DLD1 (cell line): ENCODE data around the gene RHBDL1.
"Not testable (repeated sequence)": the region's sequence is repeated elsewhere in the genome, so short reads cannot be mapped to it uniquely, and the experiment has no call there.

ENCODE experiments used
- in situ Hi-C: cut with HindIII; loops from 2 replicates; pipeline ENCODE4 v1.10.0; 2017; ENCODE audit warnings: low sequenced_read_pairs

Gene RHBDL1

GRCh38 chr16:704552-705380 lies 29.3 kb downstream of the RHBDL1 start:
- in situ Hi-C loops, result no loop called here

DNA sequence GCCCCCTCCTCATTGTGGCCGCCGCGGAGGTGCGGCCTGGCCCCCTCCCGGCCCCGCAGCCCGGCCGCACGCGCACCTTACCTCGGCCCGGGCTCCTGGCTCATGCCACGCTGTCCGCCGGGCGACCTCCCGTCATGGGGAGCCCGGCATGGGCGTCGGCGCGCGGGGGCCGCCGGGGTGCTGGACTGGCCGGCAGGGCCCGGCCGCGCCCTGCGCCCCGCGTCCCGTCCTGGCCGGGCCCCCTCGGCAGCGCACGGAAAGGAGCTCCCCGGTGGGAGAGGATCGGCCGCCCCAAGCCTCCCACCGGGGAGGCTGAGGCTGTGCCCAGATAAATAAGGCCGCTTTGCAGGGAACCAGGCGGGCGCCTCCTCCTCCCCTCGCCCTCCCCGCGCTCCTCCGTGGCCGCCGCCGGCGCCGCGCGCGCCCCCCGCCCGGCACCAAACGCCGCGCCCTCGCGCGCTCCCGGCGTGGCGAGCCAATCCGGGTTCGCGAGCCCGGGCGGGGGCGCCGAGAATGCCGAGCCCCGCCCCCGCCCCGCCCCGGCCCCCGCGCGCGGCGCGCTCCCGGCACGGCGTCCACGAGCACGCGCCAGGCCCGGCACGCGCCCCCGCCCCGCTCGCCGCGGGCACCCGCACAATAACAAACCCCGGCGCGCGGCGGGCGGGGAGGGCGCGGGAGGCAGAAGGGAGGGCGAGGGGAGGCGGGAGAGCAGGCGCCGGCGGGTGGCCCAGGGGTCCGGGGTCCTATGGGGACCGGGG lies 30.1 kb downstream of the RHBDL1 start, which contains the start of gene FBXL16:
Gene FBXL16 (minus strand): TSS at position 371 of the 758 bp plus-strand sequence. CDS start 8,396 bp downstream, outside the sequence.
- in situ Hi-C loops, result no loop called here

DNA sequence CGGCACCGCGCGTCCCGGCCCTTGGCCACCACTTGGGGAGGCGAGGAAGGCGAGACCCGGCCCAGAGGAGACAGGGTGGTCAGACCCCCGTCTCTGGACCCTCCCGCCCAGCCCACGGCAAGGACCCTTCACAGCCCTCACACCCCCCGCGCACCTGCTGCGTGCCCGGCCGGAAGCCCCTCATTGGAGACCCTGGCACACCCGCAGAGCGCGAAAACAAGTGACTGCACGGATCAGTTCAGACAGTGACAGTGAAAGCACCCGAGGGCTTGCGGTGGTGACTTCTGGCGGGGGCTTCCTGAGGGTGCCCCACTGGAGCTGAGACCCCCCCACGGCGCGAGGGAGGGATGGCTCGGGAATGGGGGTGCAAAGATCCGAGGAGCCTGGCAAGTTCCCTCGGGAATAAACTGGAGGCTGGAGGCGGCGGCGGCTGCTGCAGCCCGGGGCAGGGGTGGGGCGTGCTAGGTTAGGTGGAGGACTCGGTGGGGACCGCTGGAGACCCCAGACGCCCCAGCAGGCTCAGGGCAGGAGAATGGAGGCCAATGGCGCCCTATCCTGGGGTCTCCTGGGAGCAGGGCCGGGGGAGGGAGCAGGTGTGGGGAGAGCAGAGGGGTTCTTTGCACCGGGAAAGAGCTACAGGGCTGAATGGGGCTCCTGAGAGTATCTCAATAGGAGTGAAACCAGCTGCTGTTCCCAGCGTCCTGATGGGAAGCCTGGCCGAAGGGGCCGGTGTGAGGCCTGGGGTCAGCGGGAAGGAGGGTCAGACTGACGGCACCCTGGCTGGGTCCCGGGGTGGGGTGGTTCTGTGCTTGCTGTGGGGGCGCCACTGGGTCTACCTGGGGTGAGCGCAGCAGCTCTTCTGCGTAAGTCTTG lies 31.0 kb downstream of the RHBDL1 start:
- in situ Hi-C loops, result no loop called here

- in situ Hi-C loops, result no loop called here
Measured at GRCh38 chr16:707062-707538, 31.6 kb downstream of the RHBDL1 start.

GRCh38 chr16:708019-708418 lies 32.5 kb downstream of the RHBDL1 start:
- in situ Hi-C loops, result no loop called here

- in situ Hi-C loops, result no loop called here
Measured at GRCh38 chr16:708959-709358, 33.5 kb downstream of the RHBDL1 start.

GRCh38 chr16:709566-710499 lies 34.4 kb downstream of the RHBDL1 start:
- in situ Hi-C loops, result no loop called here

DNA sequence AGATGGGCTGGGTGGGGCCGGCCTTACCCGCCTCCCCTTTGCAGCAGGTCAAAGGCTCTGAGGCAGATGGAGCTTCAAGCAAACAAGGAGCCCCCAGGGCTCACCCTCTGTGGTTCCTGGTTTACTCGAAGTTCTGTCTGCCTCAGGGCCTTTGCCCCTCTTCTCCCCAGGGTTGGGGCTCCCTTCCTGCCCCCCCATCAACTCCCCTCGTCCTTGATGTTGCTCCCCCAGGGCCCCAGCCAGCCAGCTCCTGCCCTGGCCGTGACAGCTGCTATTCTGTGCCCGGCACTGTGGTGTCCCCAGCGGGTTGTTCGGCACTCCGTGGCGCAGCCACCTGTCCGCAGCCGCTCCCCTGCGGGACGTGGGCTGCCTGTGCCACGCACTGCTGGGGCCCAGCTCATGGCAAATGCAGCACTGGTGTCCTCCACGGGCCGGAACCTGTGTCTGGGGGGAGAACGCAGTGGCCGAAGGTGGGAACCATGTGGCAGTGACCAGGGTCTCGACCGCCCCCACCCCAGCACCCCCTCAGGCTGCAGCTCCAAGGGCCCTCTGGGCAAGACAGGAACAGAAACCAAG lies 35.1 kb downstream of the RHBDL1 start:
- in situ Hi-C loops, result no loop called here

DNA sequence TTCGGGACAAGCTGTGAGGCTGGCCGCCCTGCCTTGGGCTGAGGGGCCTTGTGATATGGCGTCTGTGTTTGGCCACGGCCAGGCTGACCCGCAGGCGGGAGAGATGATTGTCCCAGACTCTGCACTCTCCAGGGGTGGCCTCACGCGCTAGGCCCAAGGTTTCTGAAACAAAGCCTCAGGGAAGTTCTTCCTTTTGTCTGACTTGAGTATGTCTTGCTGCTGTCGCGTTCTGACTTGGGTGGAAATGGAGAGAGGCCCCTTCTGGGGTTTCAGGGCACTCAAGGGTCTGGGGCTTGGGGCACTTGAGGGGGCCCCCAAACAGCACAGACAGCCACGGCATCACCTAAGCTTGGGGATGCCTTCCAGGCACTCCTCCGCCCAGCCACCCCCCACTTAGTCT lies 35.6 kb downstream of the RHBDL1 start:
- in situ Hi-C loops, result no loop called here

- in situ Hi-C loops, result no loop called here
Measured at GRCh38 chr16:711548-712320, 36.3 kb downstream of the RHBDL1 start.

DNA sequence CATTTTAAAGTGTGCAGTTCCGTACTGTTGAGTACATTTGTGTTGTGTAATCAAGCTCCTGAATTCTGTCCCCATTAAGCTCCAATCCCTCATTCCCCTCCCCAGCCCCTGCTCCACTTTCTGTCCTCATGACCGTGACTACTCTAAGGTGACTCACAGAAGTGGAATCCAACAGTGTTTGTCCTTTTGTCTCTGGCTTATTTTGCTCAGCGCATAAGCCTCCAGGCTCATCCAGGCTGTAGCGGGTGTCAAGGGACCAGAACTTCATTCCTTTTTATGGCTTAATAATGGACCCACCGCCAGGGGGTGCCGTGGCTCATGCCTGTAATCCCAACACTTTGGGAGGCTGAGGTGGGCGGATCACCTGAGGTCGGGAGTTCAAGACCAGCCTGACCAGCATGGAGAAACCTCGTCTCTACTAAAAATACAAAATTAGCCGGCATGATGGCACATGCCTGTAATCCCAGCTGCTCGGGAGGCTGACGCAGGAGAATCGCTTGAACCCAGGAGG lies 37.3 kb downstream of the RHBDL1 start:
- in situ Hi-C loops, result not testable (repeated sequence)

- in situ Hi-C loops, result no loop called here
Measured at GRCh38 chr16:714079-714478, 38.6 kb downstream of the RHBDL1 start.

DNA sequence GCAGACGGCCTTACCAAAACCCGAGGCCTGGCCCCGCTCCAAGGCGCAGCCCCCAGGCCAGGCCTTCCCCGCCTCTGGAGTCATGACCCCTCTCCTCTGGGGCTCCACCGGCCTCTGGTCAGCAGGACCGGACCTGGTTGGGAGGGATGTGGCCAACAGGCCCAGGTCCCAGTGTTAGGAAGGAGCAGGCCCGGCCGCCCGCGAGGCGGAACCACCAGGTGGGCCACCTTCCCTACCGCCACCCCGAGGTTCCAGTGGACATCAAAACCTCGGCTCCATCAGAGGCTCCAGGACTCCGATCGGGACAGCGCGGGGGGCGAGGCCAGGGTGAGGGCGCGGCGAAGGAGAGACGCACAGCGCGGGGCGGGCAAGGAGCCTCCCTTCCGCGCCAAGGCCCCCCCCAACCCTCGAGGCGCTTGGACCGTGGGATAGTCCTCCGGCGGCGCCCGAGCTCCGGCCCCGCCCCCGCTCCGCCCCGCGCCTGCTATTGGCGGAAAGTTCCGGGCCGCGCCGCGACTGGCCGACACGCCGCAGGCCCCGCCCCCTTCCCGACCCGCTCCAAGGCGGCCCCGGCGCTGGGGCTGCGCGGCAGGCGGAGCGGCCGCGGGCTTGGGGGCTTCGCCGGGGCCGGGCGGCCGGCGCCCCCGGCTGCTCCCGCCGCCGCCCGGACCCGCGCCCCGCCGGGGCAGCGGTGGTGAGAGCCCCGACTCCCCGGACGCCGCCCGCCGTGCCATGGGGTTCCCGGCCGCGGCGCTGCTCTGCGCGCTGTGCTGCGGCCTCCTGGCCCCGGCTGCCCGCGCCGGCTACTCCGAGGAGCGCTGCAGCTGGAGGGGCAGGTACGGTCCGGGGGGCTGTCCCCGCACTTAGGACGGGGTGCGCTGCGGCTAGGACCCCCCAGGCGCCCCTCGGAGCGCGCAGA lies 39.3 kb downstream of the RHBDL1 start, which contains the start of gene METRN:
Gene METRN (plus strand): TSS at position 561 of the 919 bp plus-strand sequence. CDS start 172 bp downstream, at position 733.
- in situ Hi-C loops, result no loop called here

- in situ Hi-C loops, result no loop called here
Measured at GRCh38 chr16:715477-716199, 40.2 kb downstream of the RHBDL1 start.

GRCh38 chr16:716200-716568 lies 40.7 kb downstream of the RHBDL1 start:
- in situ Hi-C loops, result no loop called here

DNA sequence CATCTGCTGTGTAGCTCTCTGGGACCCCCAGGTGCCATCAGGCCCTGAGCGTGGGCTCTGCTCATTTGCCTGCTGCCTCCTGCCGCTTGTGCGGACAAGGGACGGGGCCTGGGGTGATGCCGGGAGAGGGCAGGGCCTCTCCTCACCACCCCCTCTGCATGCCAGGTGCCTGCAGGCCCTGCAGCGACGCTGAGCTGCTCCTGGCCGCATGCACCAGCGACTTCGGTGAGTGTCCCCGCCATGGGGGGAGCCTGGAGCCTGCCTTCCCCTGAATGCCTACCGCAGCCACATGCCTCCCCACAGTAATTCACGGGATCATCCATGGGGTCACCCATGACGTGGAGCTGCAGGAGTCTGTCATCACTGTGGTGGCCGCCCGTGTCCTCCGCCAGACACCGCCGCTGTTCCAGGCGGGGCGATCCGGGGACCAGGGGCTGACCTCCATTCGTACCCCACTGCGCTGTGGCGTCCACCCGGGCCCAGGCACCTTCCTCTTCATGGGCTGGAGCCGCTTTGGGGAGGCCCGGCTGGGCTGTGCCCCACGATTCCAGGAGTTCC lies 41.4 kb downstream of the RHBDL1 start:
- in situ Hi-C loops, result no loop called here
